Astrocyte (in vitro differentiated cells and primary cell): ENCODE measurements around the gene MFAP3L.

ENCODE experiments used
- CTCF ChIP-seq: IDR thresholded peaks from 2 replicates; pipeline ENCODE4 v1.5.1; 2011; ENCODE audit warnings: low read depth, mild to moderate bottlenecking, inconsistent platforms, low read length, moderate library complexity; ENCODE audit not compliant: insufficient read depth
- EZH2 ChIP-seq: IDR thresholded peaks from 2 replicates; pipeline ENCODE4 v1.6.1; 2012; ENCODE audit warnings: mild to moderate bottlenecking, low read length, inconsistent platforms; ENCODE audit not compliant: insufficient read depth

- TF ChIP-seq CTCF (no peak), EZH2 (no peak)
Measured at GRCh38 chr4:169976951-169977350, 49.2 kb downstream of the MFAP3L start.
